HG03571 (cell line): ENCODE data around the gene YAE1.
"Not testable (repeated sequence)": the region's sequence is repeated elsewhere in the genome, so short reads cannot be mapped to it uniquely, and the experiment has no call there.

Experiments
- ATAC-seq: cut with Tn5 transposase; IDR thresholded peaks from one replicate; pipeline ENCODE4 v1.9.1; 2021; ENCODE audit not compliant: unreplicated experiment

YAE1 gene

GRCh38 chr7:39566023-39566921, at the start of gene YAE1:
TSS of gene YAE1 (plus strand) at chr7:39566404. CDS start at chr7:39566419, 15 bp downstream.
- ATAC-seq = peak; percentile 99

GRCh38 chr7:39516498-39516897, 49.7 kb upstream of the YAE1 start:
- ATAC-seq = no peak

- ATAC-seq = no peak
These were observed 49.0 kb upstream of the YAE1 start for GRCh38 chr7:39517240-39517639.

- ATAC-seq = no peak
These were observed 40.3 kb upstream of the YAE1 start for GRCh38 chr7:39525926-39526325.

GRCh38 chr7:39526666-39527065, 39.5 kb upstream of the YAE1 start:
- ATAC-seq = no peak

GRCh38 chr7:39527296-39527695, 38.9 kb upstream of the YAE1 start:
- no peak for ATAC-seq

GRCh38 chr7:39527951-39528350, 38.3 kb upstream of the YAE1 start:
- ATAC-seq = no peak

GRCh38 chr7:39528849-39529248, 37.4 kb upstream of the YAE1 start:
- ATAC-seq = no peak

- no peak for ATAC-seq
These were observed 36.6 kb upstream of the YAE1 start for GRCh38 chr7:39529582-39529981.

- ATAC-seq = no peak
These were observed 35.2 kb upstream of the YAE1 start for GRCh38 chr7:39530971-39531370.

GRCh38 chr7:39531818-39532217, 34.4 kb upstream of the YAE1 start:
- no peak for ATAC-seq

GRCh38 chr7:39532832-39533231, 33.4 kb upstream of the YAE1 start:
- ATAC-seq = no peak

- ATAC-seq = no peak
These were observed 31.6 kb upstream of the YAE1 start for GRCh38 chr7:39534599-39534998.

GRCh38 chr7:39535064-39535463, 31.1 kb upstream of the YAE1 start:
- ATAC-seq = no peak

- ATAC-seq = no peak
These were observed 30.5 kb upstream of the YAE1 start for GRCh38 chr7:39535720-39536119.

GRCh38 chr7:39536951-39537350, 29.3 kb upstream of the YAE1 start:
- no peak for ATAC-seq

GRCh38 chr7:39539816-39540215, 26.4 kb upstream of the YAE1 start:
- no peak for ATAC-seq

- no peak for ATAC-seq
These were observed 25.9 kb upstream of the YAE1 start for GRCh38 chr7:39540320-39540719.

GRCh38 chr7:39541511-39541910, 24.7 kb upstream of the YAE1 start:
- ATAC-seq = no peak

- ATAC-seq = not testable (repeated sequence)
These were observed 21.4 kb upstream of the YAE1 start for GRCh38 chr7:39544774-39545173.

- ATAC-seq = no peak
These were observed 18.9 kb upstream of the YAE1 start for GRCh38 chr7:39547336-39547735.

GRCh38 chr7:39550411-39550810, 15.8 kb upstream of the YAE1 start:
- no peak for ATAC-seq

- ATAC-seq = no peak
These were observed 12.8 kb upstream of the YAE1 start for GRCh38 chr7:39553436-39553835.
